NCI-H345 treated with DMSO at 0.1 percent for 48 hours (cell line): ENCODE data around the gene DYRK3.
"Not testable (repeated sequence)": the region's sequence is repeated elsewhere in the genome, so short reads cannot be mapped to it uniquely, and the experiment has no call there.

Source experiments
- DNase-seq: peaks from one replicate; lab custom pipeline; 2025; ENCODE audit not compliant: unreplicated experiment; lab: John Stamatoyannopoulos, UW

The DYRK3 gene

GRCh38 chr1:206628916-206629315 is 6.4 kb upstream of the DYRK3 start:
- DNase-seq: no peak

GRCh38 chr1:206631085-206631509 is 4.2 kb upstream of the DYRK3 start:
- peak; percentile 59 for DNase-seq

GRCh38 chr1:206633708-206634121 is 1.6 kb upstream of the DYRK3 start:
- no peak for DNase-seq

GRCh38 chr1:206634365-206635079 is 814 bp upstream of the DYRK3 start:
- peak; percentile 76 for DNase-seq

- DNase-seq: peak; percentile 4
Measured at GRCh38 chr1:206635978-206636345, 626 bp downstream of the DYRK3 start.

- peak; percentile 5 for DNase-seq
Measured at GRCh38 chr1:206636671-206637070, 1.3 kb downstream of the DYRK3 start.

- no peak for DNase-seq
Measured at GRCh38 chr1:206637605-206638004, 2.3 kb downstream of the DYRK3 start.

- DNase-seq: not testable (repeated sequence)
Measured at GRCh38 chr1:206642074-206642473, 6.7 kb downstream of the DYRK3 start.

- no peak for DNase-seq
Measured at GRCh38 chr1:206643118-206643698, 7.9 kb downstream of the DYRK3 start.

GRCh38 chr1:206646504-206646903 is 11.2 kb downstream of the DYRK3 start:
- DNase-seq: no peak

GRCh38 chr1:206647224-206647623 is 11.9 kb downstream of the DYRK3 start:
- no peak for DNase-seq

- no peak for DNase-seq
Measured at GRCh38 chr1:206649261-206649921, 14.1 kb downstream of the DYRK3 start.

- DNase-seq: no peak
Measured at GRCh38 chr1:206651014-206651413, 15.7 kb downstream of the DYRK3 start.

GRCh38 chr1:206651958-206652890 is 16.9 kb downstream of the DYRK3 start:
- no peak for DNase-seq

GRCh38 chr1:206653715-206654459 is 18.6 kb downstream of the DYRK3 start:
- DNase-seq: no peak

- no peak for DNase-seq
Measured at GRCh38 chr1:206654828-206655227, 19.5 kb downstream of the DYRK3 start.

GRCh38 chr1:206655471-206655882 is 20.1 kb downstream of the DYRK3 start:
- no peak for DNase-seq

- DNase-seq: no peak
Measured at GRCh38 chr1:206656936-206657335, 21.6 kb downstream of the DYRK3 start.

- DNase-seq: no peak
Measured at GRCh38 chr1:206657751-206658150, 22.4 kb downstream of the DYRK3 start.

- no peak for DNase-seq
Measured at GRCh38 chr1:206658264-206658980, 23.1 kb downstream of the DYRK3 start.
